Glutamatergic neuron (in vitro differentiated cells): ENCODE results near the gene ARHGAP24. TPM values are rescaled to one million over a fixed set of nuclear protein-coding genes. Genes with fewer than 3 reads are reported as not detected.

ENCODE experiments used
- DNase-seq: peaks from one replicate; pipeline ENCODE4 v3.0.0; 2022
- H3K27ac Mint-ChIP-seq: one replicate; pipeline ENCODE4 v1.8.0; 2020; ENCODE audit warnings: mild to moderate bottlenecking, mixed read lengths, inconsistent platforms; ENCODE audit not compliant: unreplicated experiment
- H3K27me3 Mint-ChIP-seq: one replicate; pipeline ENCODE4 v1.8.0; 2020; ENCODE audit warnings: mild to moderate bottlenecking, moderate library complexity, mixed read lengths, inconsistent platforms; ENCODE audit not compliant: unreplicated experiment
- H3K36me3 Mint-ChIP-seq: one replicate; pipeline ENCODE4 v1.8.0; 2020; ENCODE audit warnings: mild to moderate bottlenecking, mixed read lengths, inconsistent platforms; ENCODE audit not compliant: unreplicated experiment
- H3K4me1 Mint-ChIP-seq: one replicate; pipeline ENCODE4 v1.8.0; 2020; ENCODE audit warnings: mild to moderate bottlenecking, low read depth, mixed read lengths, inconsistent platforms; ENCODE audit not compliant: unreplicated experiment
- H3K4me3 Mint-ChIP-seq: one replicate; pipeline ENCODE4 v1.8.0; 2020; ENCODE audit warnings: mild to moderate bottlenecking, mixed read lengths, inconsistent platforms; ENCODE audit not compliant: unreplicated experiment
- H3K9me3 Mint-ChIP-seq: one replicate; pipeline ENCODE4 v1.8.0; 2020; ENCODE audit warnings: mild to moderate bottlenecking, moderate library complexity, mixed read lengths, inconsistent platforms; ENCODE audit not compliant: unreplicated experiment
- CTCF ChIP-seq: fragments of 200-600 bp; sonication (generic); IDR thresholded peaks from one replicate; pipeline ENCODE4 v1.5.0; 2021; ENCODE audit not compliant: partially characterized antibody, unreplicated experiment
- total RNA-seq: library from RNA; stranded (reverse); fragmentation: NEBNext Ultra II Directional; extraction: Animal tissue kit (Norgen Biotek cat#: 25700); gene quantifications from one replicate; pipeline ENCODE4 v1.2.1, GENCODE V29; 2021; ENCODE audit not compliant: unreplicated experiment

Gene ARHGAP24
- total RNA-seq, 1 donor from 2014 or later: 1.6 TPM

GRCh38 chr4:85431156-85431555, 43.8 kb upstream of the ARHGAP24 start:
- no peak overlapping the region for H3K4me3 Mint-ChIP-seq
- H3K36me3 Mint-ChIP-seq: no peaks in the 10 kb centered on the region
- H3K9me3 Mint-ChIP-seq: no peaks in the 10 kb centered on the region
- TF ChIP-seq CTCF: no peak
- DNase-seq: no peak
- H3K27ac Mint-ChIP-seq: no peak overlapping the region
- no peaks in the 10 kb centered on the region for H3K4me1 Mint-ChIP-seq
- no peaks in the 10 kb centered on the region for H3K27me3 Mint-ChIP-seq

GRCh38 chr4:85431881-85432485, 43.0 kb upstream of the ARHGAP24 start:
- Mint-ChIP-seq H3K27ac (no peak overlapping the region), H3K36me3 (no peaks in the 10 kb centered on the region), H3K4me3 (no peak overlapping the region), H3K27me3 (no peaks in the 10 kb centered on the region), H3K9me3 (no peaks in the 10 kb centered on the region), H3K4me1 (no peaks in the 10 kb centered on the region)
- no peak for DNase-seq
- TF ChIP-seq CTCF: no peak

- H3K36me3 Mint-ChIP-seq: no peaks in the 10 kb centered on the region
- H3K9me3 Mint-ChIP-seq: no peaks in the 10 kb centered on the region
- H3K4me1 Mint-ChIP-seq: no peaks in the 10 kb centered on the region
- no peak overlapping the region for H3K4me3 Mint-ChIP-seq
- no peak for TF ChIP-seq CTCF
- no peak overlapping the region for H3K27ac Mint-ChIP-seq
- no peaks in the 10 kb centered on the region for H3K27me3 Mint-ChIP-seq
- DNase-seq: no peak
Observed at GRCh38 chr4:85445050-85445639, 29.8 kb upstream of the ARHGAP24 start.

GRCh38 chr4:85446141-85446861, 28.6 kb upstream of the ARHGAP24 start:
- Mint-ChIP-seq H3K27ac (no peak overlapping the region), H3K27me3 (no peaks in the 10 kb centered on the region), H3K9me3 (no peaks in the 10 kb centered on the region), H3K36me3 (no peaks in the 10 kb centered on the region), H3K4me1 (no peaks in the 10 kb centered on the region), H3K4me3 (no peak overlapping the region)
- no peak for TF ChIP-seq CTCF
- DNase-seq: no peak
